GM18861 (cell line): Measurements from ENCODE around the gene HYAL2.
"Not testable (repeated sequence)": the region's sequence is repeated elsewhere in the genome, so short reads cannot be mapped to it uniquely, and the experiment has no call there.

Experiments
- ATAC-seq: cut with Tn5 transposase; IDR thresholded peaks from one replicate; pipeline ENCODE4 v1.9.1; 2021; ENCODE audit not compliant: unreplicated experiment

Gene HYAL2

DNA sequence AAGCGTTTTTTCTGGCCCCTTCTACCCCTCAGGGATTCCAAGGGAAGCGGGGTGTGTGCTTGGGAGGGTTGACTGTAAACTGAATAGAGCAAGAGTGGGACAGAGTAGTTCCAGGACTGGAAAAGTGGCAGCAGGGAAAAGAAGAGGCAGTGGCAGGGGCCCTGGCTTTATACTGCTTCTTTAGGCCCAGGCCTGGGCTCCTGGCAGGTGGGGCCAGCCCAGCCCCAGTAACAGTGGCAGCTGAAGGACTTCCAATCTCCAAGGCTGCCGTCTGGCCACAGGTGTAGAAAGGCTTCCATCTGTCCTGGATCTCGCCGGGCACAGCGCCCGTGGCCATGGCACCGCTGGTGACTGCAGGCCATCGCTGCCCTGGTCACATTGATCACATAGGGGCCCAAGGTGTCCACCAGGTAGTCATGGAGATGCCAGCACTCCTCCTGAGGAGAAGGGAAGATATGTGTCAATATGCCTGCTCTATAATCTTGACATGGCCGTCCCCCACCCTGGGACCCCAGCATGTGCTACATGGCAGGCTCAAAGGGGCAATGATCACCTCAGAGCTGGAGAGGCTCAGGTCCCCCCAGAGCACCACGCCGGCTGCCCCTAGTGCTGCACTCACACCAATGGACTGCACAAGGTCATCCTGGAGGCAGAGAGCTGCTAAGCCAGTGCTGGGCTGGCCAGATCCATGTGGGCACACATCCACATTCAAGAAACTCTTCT, 29.3 kb downstream of the HYAL2 start:
- ATAC-seq, result no peak

GRCh38 chr3:50292159-50293078, 30.1 kb downstream of the HYAL2 start, which contains the start of gene IFRD2:
Gene IFRD2, minus strand, starts transcription at chr3:50292429. Its CDS starts 155 bp downstream, at chr3:50292274.
- peak; percentile 93 for ATAC-seq

DNA sequence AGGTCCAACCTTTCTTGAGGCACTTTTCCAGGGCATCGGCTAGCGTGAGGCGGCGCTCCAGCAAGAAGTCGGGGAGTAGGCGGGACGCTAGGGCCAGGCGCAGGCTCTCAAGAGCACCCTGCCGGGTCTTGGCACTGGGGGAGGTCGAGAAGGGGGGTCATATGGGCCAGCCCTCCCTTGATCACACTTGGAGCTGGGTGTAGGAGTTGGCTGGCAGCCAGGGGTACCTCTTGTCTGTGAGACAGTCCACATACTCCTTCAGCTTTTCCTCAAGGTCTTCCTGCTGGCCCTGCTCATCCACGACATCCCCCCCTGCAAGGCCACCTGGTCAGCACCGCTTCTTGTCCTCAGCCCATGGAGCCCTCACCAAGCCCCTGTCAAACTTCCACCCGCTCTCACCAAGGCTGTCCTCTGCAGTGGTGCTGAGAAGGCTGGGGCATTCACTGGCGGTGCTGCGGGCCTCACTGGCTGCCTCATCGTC, 32.3 kb downstream of the HYAL2 start:
- ATAC-seq, result no peak

DNA sequence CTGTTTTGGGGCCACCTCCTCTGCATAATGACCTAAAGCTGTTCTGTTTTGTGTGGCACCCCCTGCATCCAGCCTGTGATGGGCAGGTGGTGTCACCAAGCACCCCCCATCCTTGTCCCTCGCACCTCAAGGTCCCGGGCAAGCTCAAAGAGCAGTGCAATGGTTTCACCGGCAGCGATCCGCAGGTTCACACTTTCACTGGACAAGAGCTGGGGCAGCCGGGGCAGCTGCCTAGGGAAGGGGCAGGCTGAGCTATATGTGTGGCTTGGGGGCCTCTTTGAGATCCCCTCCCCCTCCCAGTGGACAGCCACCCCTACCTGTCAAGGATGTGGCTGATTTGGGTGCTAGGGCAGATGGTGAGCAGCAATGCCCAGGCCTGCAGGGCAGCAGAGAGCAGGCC, 33.4 kb downstream of the HYAL2 start:
- no peak for ATAC-seq

DNA sequence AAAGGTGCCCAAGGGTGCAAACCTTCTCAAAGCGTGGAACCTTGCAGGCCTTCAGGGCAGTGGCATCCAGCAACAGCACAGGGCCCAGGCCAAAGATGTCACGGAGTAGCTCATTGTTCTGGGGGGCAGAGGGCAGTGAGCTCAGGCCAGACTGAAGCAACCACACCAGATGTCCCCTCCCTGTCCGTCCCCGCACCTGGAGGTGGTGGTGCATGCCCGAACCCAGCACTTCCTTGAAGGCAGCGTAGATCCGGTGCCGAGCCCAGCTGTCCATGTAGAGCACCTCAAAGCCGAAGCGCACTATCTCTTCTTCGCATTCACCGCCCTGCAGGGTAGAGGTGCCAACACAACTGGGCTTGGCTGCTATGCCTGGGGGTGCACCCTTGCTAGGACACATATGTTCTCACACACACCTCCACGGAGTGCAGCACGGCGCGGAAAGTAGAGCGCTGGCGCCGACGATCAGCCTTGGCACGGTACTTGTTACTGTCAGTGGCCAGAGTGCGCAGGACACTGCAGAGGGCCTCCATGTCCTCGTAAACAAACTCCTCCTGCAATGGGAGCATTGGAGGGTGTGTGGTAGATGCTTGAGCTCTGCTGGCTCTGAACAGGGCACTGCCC, 34.0 kb downstream of the HYAL2 start:
- ATAC-seq, result no peak

DNA sequence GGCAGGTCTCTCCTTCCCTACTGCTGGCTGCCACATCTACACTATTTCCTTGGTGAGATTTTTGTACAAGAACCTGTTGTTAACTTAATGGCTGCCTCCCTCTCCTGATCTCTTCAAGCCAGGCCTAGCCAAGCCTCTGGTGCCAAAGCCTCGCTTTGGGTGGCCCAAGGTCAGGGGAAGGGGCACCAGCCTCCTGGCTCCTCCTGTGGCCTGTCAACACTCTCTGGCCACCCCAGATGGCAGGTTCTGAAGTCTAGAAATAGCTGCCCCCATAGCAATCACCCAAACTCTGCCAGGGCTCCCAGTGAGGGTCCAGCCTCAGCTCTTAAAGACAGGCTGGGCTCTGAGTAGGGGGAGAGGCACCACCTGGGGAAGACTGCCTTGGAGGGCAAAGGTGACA, 35.3 kb downstream of the HYAL2 start:
- ATAC-seq, result no peak

- no peak for ATAC-seq
Observed at GRCh38 chr3:50286322-50287227, 36.0 kb downstream of the HYAL2 start.

GRCh38 chr3:50284121-50284520, 38.4 kb downstream of the HYAL2 start:
- not testable (repeated sequence) for ATAC-seq

GRCh38 chr3:50279255-50280016, 43.1 kb downstream of the HYAL2 start:
- ATAC-seq, result no peak

DNA sequence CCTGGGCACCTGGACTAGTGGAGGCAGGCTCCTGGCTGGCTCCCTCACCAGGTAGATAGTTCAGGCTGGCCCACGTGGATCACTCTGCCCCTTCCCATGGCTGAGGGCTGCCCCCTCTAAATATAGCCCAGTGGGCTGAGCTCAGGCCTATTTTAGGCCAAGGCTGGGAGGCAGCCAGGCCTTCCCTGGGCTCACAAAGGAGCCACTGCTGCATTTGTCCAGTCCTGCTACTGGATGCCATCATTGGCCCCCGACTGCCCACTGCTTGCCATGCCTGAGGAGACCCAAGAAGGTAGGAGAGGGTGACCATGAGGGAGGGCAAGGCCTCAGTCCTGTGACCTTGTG, 43.7 kb downstream of the HYAL2 start, which contains the start of gene LSMEM2:
Gene LSMEM2, plus strand, starts transcription at position 208 of the 345 bp plus-strand sequence. Its CDS starts 27 bp downstream, at position 235.
- no peak for ATAC-seq

DNA sequence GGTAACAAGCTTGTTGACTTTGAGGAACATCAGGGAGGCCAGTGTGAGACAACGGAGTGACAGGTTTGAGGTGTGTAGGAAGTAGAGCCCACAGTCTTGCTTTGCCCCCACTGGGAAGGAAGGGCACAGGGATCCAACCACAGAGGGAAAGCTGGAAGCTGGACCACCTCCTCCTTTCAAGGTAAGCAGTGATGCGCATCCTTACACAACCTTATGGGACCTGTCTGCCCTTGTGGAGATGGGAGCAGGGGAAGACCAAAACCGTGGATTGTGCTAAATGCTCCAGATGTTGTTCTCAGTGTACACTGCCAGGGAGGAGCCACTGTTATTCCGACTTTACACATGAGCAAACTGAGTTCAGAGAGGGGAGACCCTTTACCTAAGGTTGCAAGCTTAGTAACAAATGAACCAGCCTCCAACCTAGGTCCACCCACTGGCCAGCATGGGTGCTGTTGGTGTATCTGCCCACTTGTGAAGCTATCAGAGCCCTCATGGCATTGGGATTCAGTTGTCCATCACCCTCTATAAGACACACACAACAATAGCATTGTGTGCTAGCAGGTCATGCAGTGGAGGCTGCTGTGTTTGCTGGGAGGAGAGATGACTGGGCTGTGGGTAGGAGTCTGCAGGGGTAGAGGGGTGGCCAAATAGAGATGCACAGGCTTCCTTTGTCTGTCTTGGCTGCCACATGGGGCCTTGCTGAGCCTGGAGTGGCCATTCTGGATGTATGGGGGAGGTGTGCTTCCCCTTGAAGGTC, 44.2 kb downstream of the HYAL2 start:
- ATAC-seq, result no peak

- ATAC-seq, result no peak
Observed at GRCh38 chr3:50276762-50277101, 45.8 kb downstream of the HYAL2 start.

- no peak for ATAC-seq
Observed at GRCh38 chr3:50275996-50276761, 46.4 kb downstream of the HYAL2 start.

DNA sequence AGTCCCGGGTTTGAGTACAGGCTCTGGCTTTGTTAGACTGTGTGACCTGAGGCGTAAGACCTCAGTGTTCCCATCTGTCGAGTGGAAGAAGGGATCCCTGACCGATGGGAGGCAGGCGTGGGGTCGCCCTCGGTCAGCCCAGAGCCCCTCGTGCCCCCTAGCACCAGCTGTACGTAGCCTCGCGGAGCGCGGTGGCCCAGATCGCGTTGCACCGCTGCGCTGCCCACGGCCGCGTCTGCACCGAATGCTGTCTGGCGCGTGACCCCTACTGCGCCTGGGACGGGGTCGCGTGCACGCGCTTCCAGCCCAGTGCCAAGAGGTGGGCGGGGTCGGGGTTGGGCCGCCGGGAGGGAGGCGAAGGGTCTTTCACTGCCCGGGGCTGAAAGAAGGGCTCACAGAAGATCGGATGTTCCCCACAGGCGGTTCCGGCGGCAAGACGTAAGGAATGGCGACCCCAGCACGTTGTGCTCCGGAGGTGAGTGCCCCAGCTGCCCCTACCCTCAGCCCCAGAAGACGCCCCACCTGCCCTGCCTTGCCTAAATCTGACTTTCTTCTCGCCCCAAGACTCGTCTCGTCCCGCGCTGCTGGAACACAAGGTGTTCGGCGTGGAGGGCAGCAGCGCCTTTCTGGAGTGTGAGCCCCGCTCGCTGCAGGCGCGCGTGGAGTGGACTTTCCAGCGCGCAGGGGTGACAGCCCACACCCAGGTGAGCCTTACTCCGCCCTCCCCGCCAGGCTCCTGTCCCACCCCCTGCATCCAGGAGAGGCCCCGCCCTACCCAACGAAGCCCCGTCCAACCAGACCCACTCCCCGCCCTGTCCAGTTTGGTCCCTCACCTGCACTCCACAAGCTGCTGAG, 47.2 kb downstream of the HYAL2 start:
- no peak for ATAC-seq

- no peak for ATAC-seq
Observed at GRCh38 chr3:50274371-50275104, 48.0 kb downstream of the HYAL2 start.

- no peak for ATAC-seq
Observed at GRCh38 chr3:50273689-50274065, 48.9 kb downstream of the HYAL2 start.
